HCT116 (cell line): Measurements from ENCODE around the gene TYROBP.

Experiments used
- CBX3 ChIP-seq: IDR thresholded peaks from 2 replicates; pipeline ENCODE4 v1.6.1; 2012; ENCODE audit warnings: low read depth
- CEBPB ChIP-seq: IDR thresholded peaks from 2 replicates; pipeline ENCODE4 v1.6.1; 2012; ENCODE audit warnings: low read depth
- CTCF ChIP-seq, 3 experiments: fragments of 200-600 bp in 1 of 3; sonication (generic) in 1 of 3; IDR thresholded peaks in 2 of 3; conservative IDR thresholded peaks in 1 of 3; 2 replicates each; pipeline ENCODE4 v1.5.1; 2012 to 2017; ENCODE audit warnings: low read depth in 2 of 3, low read length in 2 of 3, antibody characterized with exemption in 1 of 3, borderline replicate concordance in 1 of 3, control low read depth in 1 of 3, mild to moderate bottlenecking in 1 of 3, mixed read lengths in 1 of 3, mixed run types in 1 of 3, moderate library complexity in 1 of 3; ENCODE audit not compliant: insufficient read depth in 1 of 3
- EZH2 ChIP-seq: fragments of 200-600 bp; sonication (generic); IDR thresholded peaks from 2 replicates; pipeline ENCODE4 v1.6.1; 2017; ENCODE audit warnings: antibody characterized with exemption, mixed run types
- EZH2phosphoT487 ChIP-seq: fragments of 200-600 bp; IDR thresholded peaks from 2 replicates; pipeline ENCODE4 v1.6.1; 2018; ENCODE audit warnings: antibody characterized with exemption, borderline replicate concordance
- JUND ChIP-seq: IDR thresholded peaks from 2 replicates; pipeline ENCODE4 v1.6.1; 2012
- POLR2A ChIP-seq: IDR thresholded peaks from 2 replicates; pipeline ENCODE4 v1.7.0; 2011; ENCODE audit warnings: borderline replicate concordance; ENCODE audit not compliant: insufficient read depth, insufficient read length; ENCODE audit errors: extremely low read depth
- POLR2AphosphoS5 ChIP-seq: IDR thresholded peaks from 2 replicates; pipeline ENCODE4 v1.6.1; 2011; ENCODE audit warnings: mild to moderate bottlenecking, low read depth, low read length, moderate library complexity
- RAD21 ChIP-seq: IDR thresholded peaks from 2 replicates; pipeline ENCODE4 v1.6.1; 2012; ENCODE audit warnings: low read depth, mild to moderate bottlenecking
- SP1 ChIP-seq: IDR thresholded peaks from 2 replicates; pipeline ENCODE4 v1.6.1; 2012; ENCODE audit warnings: low read depth
- SRF ChIP-seq: IDR thresholded peaks from 2 replicates; pipeline ENCODE4 v1.6.1; 2012; ENCODE audit warnings: low read depth
- YY1 ChIP-seq: IDR thresholded peaks from 2 replicates; pipeline ENCODE4 v1.6.1; 2011; ENCODE audit warnings: low read length, low read depth, moderate library complexity, mild to moderate bottlenecking; ENCODE audit not compliant: insufficient replicate concordance; ENCODE audit errors: extremely low read depth
- TF ChIP-seq, protein P1 (sequence below): IDR thresholded peaks from 2 replicates; pipeline ENCODE4 v1.6.1; 2012; ENCODE audit warnings: low read depth

- TF ChIP-seq CTCF (IDR thresholded peaks at IDR 0.05 in 2 of 3, conservative IDR thresholded peaks at IDR 0.05 in 1 of 3; ENCODE audit: borderline replicate concordance in 1 of 3, insufficient read depth in 1 of 3, low read depth in 2 of 3, low read length in 2 of 3) (no peak), POLR2A (no peak), EZH2 (no peak), YY1 (no peak), EZH2phosphoT487 (no peak), RAD21 (no peak), CEBPB (no peak), POLR2AphosphoS5 (no peak), SP1 (no peak), CBX3 (no peak), JUND (no peak), SRF (no peak)
- TF ChIP-seq, protein P1, sequence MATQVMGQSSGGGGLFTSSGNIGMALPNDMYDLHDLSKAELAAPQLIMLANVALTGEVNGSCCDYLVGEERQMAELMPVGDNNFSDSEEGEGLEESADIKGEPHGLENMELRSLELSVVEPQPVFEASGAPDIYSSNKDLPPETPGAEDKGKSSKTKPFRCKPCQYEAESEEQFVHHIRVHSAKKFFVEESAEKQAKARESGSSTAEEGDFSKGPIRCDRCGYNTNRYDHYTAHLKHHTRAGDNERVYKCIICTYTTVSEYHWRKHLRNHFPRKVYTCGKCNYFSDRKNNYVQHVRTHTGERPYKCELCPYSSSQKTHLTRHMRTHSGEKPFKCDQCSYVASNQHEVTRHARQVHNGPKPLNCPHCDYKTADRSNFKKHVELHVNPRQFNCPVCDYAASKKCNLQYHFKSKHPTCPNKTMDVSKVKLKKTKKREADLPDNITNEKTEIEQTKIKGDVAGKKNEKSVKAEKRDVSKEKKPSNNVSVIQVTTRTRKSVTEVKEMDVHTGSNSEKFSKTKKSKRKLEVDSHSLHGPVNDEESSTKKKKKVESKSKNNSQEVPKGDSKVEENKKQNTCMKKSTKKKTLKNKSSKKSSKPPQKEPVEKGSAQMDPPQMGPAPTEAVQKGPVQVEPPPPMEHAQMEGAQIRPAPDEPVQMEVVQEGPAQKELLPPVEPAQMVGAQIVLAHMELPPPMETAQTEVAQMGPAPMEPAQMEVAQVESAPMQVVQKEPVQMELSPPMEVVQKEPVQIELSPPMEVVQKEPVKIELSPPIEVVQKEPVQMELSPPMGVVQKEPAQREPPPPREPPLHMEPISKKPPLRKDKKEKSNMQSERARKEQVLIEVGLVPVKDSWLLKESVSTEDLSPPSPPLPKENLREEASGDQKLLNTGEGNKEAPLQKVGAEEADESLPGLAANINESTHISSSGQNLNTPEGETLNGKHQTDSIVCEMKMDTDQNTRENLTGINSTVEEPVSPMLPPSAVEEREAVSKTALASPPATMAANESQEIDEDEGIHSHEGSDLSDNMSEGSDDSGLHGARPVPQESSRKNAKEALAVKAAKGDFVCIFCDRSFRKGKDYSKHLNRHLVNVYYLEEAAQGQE = no peak
Observed at GRCh38 chr19:35929876-35930275, 21.8 kb upstream of the TYROBP start.
